GM06990 (cell line): ENCODE measurements around the gene FBXO3.
A peak's percentile ranks its signal among the peaks of the same experiment; 100 is the strongest.

Experiments
- DNase-seq: peaks from one replicate; pipeline ENCODE4 v3.0.0-alpha.2; 2011; ENCODE audit not compliant: insufficient read length; ENCODE audit errors: extremely low read depth
- H3K27me3 ChIP-seq: replicated peaks from 2 replicates; pipeline ENCODE4 v1.6.0; 2011; ENCODE audit warnings: low read length; ENCODE audit not compliant: control insufficient read depth, insufficient read depth
- H3K36me3 ChIP-seq: 2 replicates; pipeline ENCODE4 v1.5.1; 2011; ENCODE audit warnings: low read length; ENCODE audit not compliant: control insufficient read depth, insufficient read depth
- H3K4me3 ChIP-seq: replicated peaks from 2 replicates; pipeline ENCODE4 v1.5.1; 2011; ENCODE audit warnings: low read depth, mild to moderate bottlenecking, control low read depth, low read length
- TF ChIP-seq, protein P1 (sequence below): IDR thresholded peaks from 2 replicates; pipeline ENCODE4 v1.5.1; 2011; ENCODE audit warnings: low read length, control low read depth, mild to moderate bottlenecking, inconsistent platforms; ENCODE audit not compliant: insufficient read depth, poor library complexity, severe bottlenecking

The FBXO3 gene

DNA sequence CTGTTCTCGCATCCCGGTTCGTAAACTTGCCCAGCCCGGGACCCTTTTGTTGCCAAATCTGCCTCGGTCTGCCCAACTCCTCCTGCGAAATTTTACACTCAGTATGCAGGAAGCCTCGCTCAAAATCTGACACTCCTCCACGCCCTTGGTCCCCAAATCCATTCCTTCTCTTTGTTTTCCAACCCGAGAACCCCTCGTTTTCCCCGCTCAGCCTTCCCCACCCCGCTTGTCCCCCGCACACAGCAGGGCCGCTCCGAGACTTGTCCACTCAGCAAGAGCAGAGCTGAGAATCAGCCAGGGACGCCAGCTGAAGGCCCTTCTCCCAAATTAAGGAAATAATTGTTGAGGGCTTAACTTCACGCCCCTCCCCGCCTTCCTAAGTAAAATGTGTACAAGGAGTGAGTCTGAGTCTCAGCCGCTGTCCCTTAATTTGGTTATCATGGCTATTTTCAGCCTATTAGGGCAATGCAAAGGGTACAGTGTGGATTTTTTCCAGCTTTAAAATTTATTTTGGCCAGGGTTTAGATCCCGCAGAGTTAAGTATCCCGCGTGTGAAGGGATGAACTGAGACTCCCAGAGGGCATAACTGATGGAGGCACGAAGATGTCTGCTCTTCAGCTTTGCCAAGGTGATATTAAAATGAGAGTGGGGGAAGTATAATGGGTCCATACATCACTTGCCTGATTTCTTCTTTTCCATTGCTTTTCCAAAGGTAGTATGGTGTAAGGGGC lies 581 bp upstream of the FBXO3 start:
- DNase-seq = no peak
- TF ChIP-seq, protein P1, sequence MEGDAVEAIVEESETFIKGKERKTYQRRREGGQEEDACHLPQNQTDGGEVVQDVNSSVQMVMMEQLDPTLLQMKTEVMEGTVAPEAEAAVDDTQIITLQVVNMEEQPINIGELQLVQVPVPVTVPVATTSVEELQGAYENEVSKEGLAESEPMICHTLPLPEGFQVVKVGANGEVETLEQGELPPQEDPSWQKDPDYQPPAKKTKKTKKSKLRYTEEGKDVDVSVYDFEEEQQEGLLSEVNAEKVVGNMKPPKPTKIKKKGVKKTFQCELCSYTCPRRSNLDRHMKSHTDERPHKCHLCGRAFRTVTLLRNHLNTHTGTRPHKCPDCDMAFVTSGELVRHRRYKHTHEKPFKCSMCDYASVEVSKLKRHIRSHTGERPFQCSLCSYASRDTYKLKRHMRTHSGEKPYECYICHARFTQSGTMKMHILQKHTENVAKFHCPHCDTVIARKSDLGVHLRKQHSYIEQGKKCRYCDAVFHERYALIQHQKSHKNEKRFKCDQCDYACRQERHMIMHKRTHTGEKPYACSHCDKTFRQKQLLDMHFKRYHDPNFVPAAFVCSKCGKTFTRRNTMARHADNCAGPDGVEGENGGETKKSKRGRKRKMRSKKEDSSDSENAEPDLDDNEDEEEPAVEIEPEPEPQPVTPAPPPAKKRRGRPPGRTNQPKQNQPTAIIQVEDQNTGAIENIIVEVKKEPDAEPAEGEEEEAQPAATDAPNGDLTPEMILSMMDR = no peak
- H3K36me3 ChIP-seq = peaks cover 2% of the 10 kb centered on the region; the same call in 1 of the 2 replicates
- H3K4me3 ChIP-seq = peak overlapping the region; percentile 96
- no peaks in the 10 kb centered on the region for H3K27me3 ChIP-seq

DNA sequence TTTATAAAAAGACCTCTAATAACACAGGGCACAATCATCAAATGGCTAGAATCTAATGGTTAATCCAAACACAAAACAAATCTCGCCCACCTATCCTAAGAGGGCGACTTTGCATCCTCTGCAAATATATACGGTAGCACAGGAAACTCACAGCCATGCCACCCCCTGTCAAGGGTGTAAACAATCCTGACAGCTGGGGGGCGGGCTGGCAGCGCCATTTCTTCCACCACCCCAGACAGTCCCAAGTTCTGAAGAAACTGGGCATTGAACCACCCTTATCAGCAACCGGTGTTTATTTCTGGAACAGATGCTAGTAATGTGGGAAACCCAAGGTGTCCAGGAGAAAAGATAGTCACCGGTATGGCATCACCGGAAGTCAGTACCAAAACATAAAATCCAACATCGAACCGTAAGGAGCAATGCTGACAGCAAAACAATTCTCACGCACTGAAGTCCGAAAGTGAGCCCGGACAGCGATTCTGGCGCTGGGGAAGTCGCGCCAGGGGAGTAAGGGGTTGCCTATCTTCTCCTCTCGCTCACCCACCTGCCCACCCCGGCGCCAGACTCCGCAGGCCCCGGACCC lies 825 bp downstream of the FBXO3 start:
- peak overlapping the region; percentile 96 for H3K4me3 ChIP-seq
- TF ChIP-seq, protein P1 = peak; percentile 8
- DNase-seq = peak; percentile 14
- no peaks in the 10 kb centered on the region for H3K27me3 ChIP-seq
- H3K36me3 ChIP-seq = peaks cover 2% of the 10 kb centered on the region; the same call in 1 of the 2 replicates

DNA sequence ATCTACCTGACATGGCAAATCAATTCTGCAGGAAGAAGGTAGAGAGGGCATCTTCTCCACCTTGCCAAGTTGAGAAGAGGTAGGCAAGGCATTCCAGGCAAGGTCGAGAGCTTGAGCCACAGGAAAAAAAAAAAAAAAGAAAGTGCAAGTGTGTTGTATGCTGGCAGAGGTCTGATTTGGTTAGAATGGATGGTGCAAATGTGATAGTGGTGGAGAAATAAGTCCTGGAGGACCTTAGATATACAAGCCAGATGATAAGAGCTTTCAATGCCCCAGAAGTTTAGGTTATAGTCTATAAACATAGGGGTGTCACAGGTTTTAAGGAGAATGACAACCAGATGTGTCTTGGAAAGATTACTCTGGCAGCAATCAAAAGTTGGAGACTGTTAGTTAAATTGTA lies 1.4 kb downstream of the FBXO3 start:
- Histone ChIP-seq H3K4me3 (no peak overlapping the region; the same call in 1 of the 2 replicates), H3K36me3 (peaks cover 2% of the 10 kb centered on the region; the same call in 1 of the 2 replicates), H3K27me3 (no peaks in the 10 kb centered on the region)
- TF ChIP-seq, protein P1 = no peak
- DNase-seq = no peak

DNA sequence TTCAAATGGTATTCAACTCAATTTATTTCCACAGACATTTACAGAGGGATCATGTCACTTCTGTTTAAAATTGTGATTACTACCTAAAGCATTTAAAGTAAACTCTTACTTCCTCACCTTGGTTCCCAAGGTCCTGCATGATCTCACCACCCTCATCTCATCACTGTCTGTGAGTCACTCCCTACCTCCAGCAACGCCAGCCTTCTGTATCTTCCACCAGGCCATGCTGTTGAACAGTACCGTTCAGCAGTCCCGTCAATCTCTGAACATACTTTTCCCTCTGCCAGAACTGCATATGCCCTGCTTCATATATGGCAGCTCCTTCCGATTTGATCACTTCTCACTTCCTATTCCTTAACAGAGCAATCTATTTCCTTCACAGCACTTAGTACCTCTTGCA lies 2.0 kb downstream of the FBXO3 start:
- no peak for DNase-seq
- TF ChIP-seq, protein P1 = no peak
- Histone ChIP-seq H3K36me3 (peaks cover 2% of the 10 kb centered on the region; the same call in 1 of the 2 replicates), H3K4me3 (no peak overlapping the region), H3K27me3 (no peaks in the 10 kb centered on the region)

DNA sequence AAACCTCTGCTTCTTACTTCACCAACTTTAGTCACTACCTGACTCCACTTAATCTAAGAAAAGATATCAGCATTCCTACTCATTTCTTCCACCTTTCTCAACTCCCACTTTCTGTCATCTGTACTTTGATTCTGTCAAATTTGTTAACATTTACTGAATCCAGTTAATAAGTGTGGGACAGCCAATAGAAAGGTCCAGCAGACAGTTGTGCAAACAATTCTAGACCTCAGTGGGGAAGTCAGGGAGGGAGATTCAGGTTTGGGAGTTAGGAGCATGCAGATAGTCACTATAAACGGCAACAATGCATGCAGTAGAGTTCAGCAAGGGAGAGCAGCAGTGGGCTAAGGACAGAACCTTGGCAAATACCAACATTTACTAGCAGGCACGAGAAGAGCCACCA lies 4.1 kb downstream of the FBXO3 start:
- DNase-seq = no peak
- Histone ChIP-seq H3K27me3 (no peaks in the 10 kb centered on the region), H3K36me3 (peaks cover 2% of the 10 kb centered on the region; the same call in 1 of the 2 replicates), H3K4me3 (no peak overlapping the region)
- TF ChIP-seq, protein P1 = no peak

DNA sequence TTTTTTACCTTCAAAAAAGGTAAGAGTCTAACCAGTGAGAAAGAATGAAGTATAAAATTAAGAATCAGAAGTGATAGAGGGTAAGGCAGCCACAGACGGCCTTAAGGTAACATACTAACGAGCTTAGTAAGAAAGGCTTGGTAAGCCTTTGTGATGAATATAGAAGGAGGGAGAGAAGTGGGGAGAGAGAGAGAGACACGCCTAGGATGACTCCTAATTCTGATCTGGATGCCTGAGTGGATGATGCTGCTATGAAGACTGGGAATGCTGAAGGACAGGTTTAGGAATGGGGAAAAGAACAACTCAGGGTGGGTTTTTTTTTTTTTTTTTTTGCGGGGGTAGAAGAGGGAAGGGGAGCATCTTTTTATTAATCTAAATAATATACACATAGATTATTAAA lies 4.8 kb downstream of the FBXO3 start:
- Histone ChIP-seq H3K4me3 (no peak overlapping the region), H3K36me3 (peaks cover 2% of the 10 kb centered on the region; the same call in 1 of the 2 replicates), H3K27me3 (no peaks in the 10 kb centered on the region)
- no peak for DNase-seq
- TF ChIP-seq, protein P1 = no peak
